ENCODE measurements around the gene C5orf22. TPM values are rescaled to one million over a fixed set of nuclear protein-coding genes. Genes with fewer than 3 reads are reported as not detected.
"Not testable (repeated sequence)": the region's sequence is repeated elsewhere in the genome, so short reads cannot be mapped to it uniquely, and the experiment has no call there.

The C5orf22 gene
- total and polyA plus RNA-seq, 7 experiments from 2014 or later: 10.6 to 31.3 (median 23.6) TPM

GRCh38 chr5:31561946-31562345 lies 29.8 kb downstream of the C5orf22 start:
- Mint-ChIP-seq H3K4me3 (no peak overlapping the region), H3K36me3 (peaks cover 3 to 20% (median 15%) of the 10 kb centered on the region in 5 donors), H3K27me3 (peaks cover 0 to 13% (median 0%) of the 10 kb centered on the region in 5 donors), H3K27ac (no peak overlapping the region), H3K4me1 (peaks cover 0 to 5% (median 0%) of the 10 kb centered on the region in 7 donors), H3K9me3 (peaks cover 0 to 18% (median 5%) of the 10 kb centered on the region in 11 donors)
- ATAC-seq (no peak), DNase-seq (no peak)
- no peak overlapping the region for H3K27ac ChIP-seq (ENCODE audit: low read depth, low read length)
- POLR2A ChIA-PET: no interaction called here
- H3K4me1 ChIP-seq (ENCODE audit: control insufficient read depth in 2 of 2, insufficient read depth in 2 of 2, low read length in 2 of 2): no peaks in the 10 kb centered on the region
- H3K9me3 ChIP-seq (ENCODE audit: control insufficient read depth in 2 of 3, low read length in 3 of 3): no peaks in the 10 kb centered on the region
- CTCF ChIA-PET: no interaction called here
- peaks cover 0 to 3% (median 0%) of the 10 kb centered on the region in 3 experiments for H3K36me3 ChIP-seq (ENCODE audit: control insufficient read depth in 2 of 3, insufficient read depth in 3 of 3, low read length in 3 of 3)
- no peaks in the 10 kb centered on the region for H3K27me3 ChIP-seq (ENCODE audit: control insufficient read depth in 2 of 2, insufficient read depth in 2 of 2, low read length in 2 of 2)
- intact Hi-C loops (cut with micrococcal nuclease): no loop called here
- H3K4me3 ChIP-seq (ENCODE audit: low read length): no peak overlapping the region

GRCh38 chr5:31563216-31563615 lies 31.1 kb downstream of the C5orf22 start:
- Mint-ChIP-seq H3K27ac (no peak overlapping the region), H3K27me3 (peaks cover 0 to 13% (median 4%) of the 10 kb centered on the region in 5 donors), H3K9me3 (peaks cover 0 to 18% (median 5%) of the 10 kb centered on the region in 11 donors), H3K36me3 (peaks cover under 1 to 19% (median 9%) of the 10 kb centered on the region in 5 donors), H3K4me3 (no peak overlapping the region), H3K4me1 (peaks cover 0 to 2% (median 0%) of the 10 kb centered on the region in 7 donors)
- Histone ChIP-seq H3K9me3 (ENCODE audit: control insufficient read depth in 2 of 3, low read length in 3 of 3) (no peaks in the 10 kb centered on the region), H3K27me3 (ENCODE audit: control insufficient read depth in 2 of 2, insufficient read depth in 2 of 2, low read length in 2 of 2) (no peaks in the 10 kb centered on the region), H3K4me3 (ENCODE audit: low read length) (no peak overlapping the region), H3K36me3 (ENCODE audit: control insufficient read depth in 2 of 3, insufficient read depth in 3 of 3, low read length in 3 of 3) (no peaks in the 10 kb centered on the region), H3K4me1 (ENCODE audit: control insufficient read depth in 2 of 2, insufficient read depth in 2 of 2, low read length in 2 of 2) (no peaks in the 10 kb centered on the region), H3K27ac (ENCODE audit: low read depth, low read length) (no peak overlapping the region)
- ATAC-seq: no peak
- ChIA-PET POLR2A (no interaction called here), CTCF (no interaction called here)
- DNase-seq: no peak
- intact Hi-C loops (cut with micrococcal nuclease): no loop called here

DNA sequence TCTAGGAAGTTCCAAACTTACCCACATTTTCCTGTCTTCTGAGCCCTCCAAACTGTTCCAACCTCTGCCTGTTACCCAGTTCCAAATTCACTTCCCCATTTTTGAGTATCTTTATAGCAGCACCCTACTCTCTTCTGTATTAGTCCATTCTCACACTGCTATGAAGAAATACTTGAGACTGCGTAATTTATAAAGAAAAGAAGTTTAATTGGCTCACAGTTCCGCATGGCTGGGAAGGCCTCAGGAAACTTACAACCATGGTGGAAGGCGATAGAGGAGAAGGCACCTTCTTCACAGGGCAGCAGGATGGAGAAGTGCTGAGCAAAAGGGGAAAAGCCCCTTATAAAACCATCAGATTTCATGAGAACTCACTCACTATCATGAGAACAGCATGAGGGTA lies 34.3 kb downstream of the C5orf22 start:
- Mint-ChIP-seq H3K9me3 (peaks cover 0 to 18% (median 5%) of the 10 kb centered on the region in 11 donors), H3K27me3 (peaks cover 0 to 13% (median 6%) of the 10 kb centered on the region in 5 donors), H3K36me3 (peaks cover 0 to 19% (median 7%) of the 10 kb centered on the region in 5 donors)
- intact Hi-C loops (cut with micrococcal nuclease); H3K9me3 ChIP-seq (ENCODE audit: control insufficient read depth in 2 of 3, low read length in 3 of 3); H3K27ac Mint-ChIP-seq; DNase-seq; H3K4me1 ChIP-seq (ENCODE audit: control insufficient read depth in 2 of 2, insufficient read depth in 2 of 2, low read length in 2 of 2); H3K4me3 Mint-ChIP-seq; H3K4me3 ChIP-seq (ENCODE audit: low read length); H3K27me3 ChIP-seq (ENCODE audit: control insufficient read depth in 2 of 2, insufficient read depth in 2 of 2, low read length in 2 of 2); H3K36me3 ChIP-seq (ENCODE audit: control insufficient read depth in 2 of 3, insufficient read depth in 3 of 3, low read length in 3 of 3); H3K27ac ChIP-seq (ENCODE audit: low read depth, low read length); POLR2A ChIA-PET; H3K4me1 Mint-ChIP-seq; CTCF ChIA-PET: not testable (repeated sequence)
- peak; percentile 27 for ATAC-seq

DNA sequence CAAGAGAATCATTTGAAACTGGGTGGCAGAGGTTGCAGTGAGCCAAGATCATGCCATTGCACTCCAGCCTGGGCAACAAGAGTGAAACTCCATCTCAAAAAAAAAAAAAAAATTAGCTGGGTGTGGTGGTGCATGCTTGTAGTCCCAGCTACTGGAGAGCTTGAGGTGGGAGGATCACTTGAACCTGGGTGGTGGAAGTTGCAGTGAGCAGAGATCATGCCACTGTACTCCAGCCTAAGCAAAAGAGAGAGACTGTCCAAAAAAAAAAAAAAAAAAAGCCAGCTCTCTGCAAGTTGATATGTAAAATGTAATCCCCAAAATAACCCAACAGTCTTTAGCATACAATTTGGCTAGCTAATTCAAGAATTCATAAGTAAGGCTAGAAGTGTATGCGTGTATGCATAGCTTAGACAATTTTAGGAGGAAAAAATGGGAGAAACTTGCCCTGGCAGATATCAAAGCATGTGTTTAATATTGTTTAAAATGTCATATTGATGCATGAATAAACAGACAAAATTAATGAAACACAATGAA lies 36.3 kb downstream of the C5orf22 start:
- no peaks in the 10 kb centered on the region for H3K9me3 ChIP-seq (ENCODE audit: control insufficient read depth in 2 of 3, low read length in 3 of 3)
- ATAC-seq: no peak
- Mint-ChIP-seq H3K27ac (no peak overlapping the region), H3K27me3 (peaks cover 0 to 18% (median 6%) of the 10 kb centered on the region in 5 donors), H3K36me3 (peaks cover 0 to 12% (median 4%) of the 10 kb centered on the region in 5 donors), H3K4me1 (no peaks in the 10 kb centered on the region), H3K4me3 (no peak overlapping the region), H3K9me3 (peaks cover 0 to 18% (median 5%) of the 10 kb centered on the region in 11 donors)
- CTCF ChIA-PET: interaction anchor here (1.2 kb wide), 1 partner anchor 14 kb away, joined by 3 read pairs; no protein-coding TSS in a partner anchor
- DNase-seq: no peak
- H3K4me3 ChIP-seq (ENCODE audit: low read length): no peak overlapping the region
- H3K27ac ChIP-seq (ENCODE audit: low read depth, low read length): no peak overlapping the region
- no peaks in the 10 kb centered on the region for H3K36me3 ChIP-seq (ENCODE audit: control insufficient read depth in 2 of 3, insufficient read depth in 3 of 3, low read length in 3 of 3)
- H3K4me1 ChIP-seq (ENCODE audit: control insufficient read depth in 2 of 2, insufficient read depth in 2 of 2, low read length in 2 of 2): no peaks in the 10 kb centered on the region
- POLR2A ChIA-PET: no interaction called here
- intact Hi-C loops (cut with micrococcal nuclease): no loop called here
- no peaks in the 10 kb centered on the region for H3K27me3 ChIP-seq (ENCODE audit: control insufficient read depth in 2 of 2, insufficient read depth in 2 of 2, low read length in 2 of 2)

- peaks cover 0 to 16% (median 5%) of the 10 kb centered on the region in 11 donors for H3K9me3 Mint-ChIP-seq
- intact Hi-C loops (cut with micrococcal nuclease): no loop called here
- H3K27ac ChIP-seq (ENCODE audit: low read depth, low read length): no peak overlapping the region
- H3K4me1 ChIP-seq (ENCODE audit: control insufficient read depth in 2 of 2, insufficient read depth in 2 of 2, low read length in 2 of 2): no peaks in the 10 kb centered on the region
- H3K9me3 ChIP-seq (ENCODE audit: control insufficient read depth in 2 of 3, low read length in 3 of 3): no peaks in the 10 kb centered on the region
- no peaks in the 10 kb centered on the region for H3K27me3 ChIP-seq (ENCODE audit: control insufficient read depth in 2 of 2, insufficient read depth in 2 of 2, low read length in 2 of 2)
- H3K4me3 Mint-ChIP-seq: no peak overlapping the region
- ChIA-PET POLR2A (no interaction called here), CTCF (interaction anchor here (1.2 kb wide), 1 partner anchor 13 kb away, joined by 3 read pairs; no protein-coding TSS in a partner anchor)
- H3K4me3 ChIP-seq (ENCODE audit: low read length): no peak overlapping the region
- no peak for DNase-seq
- H3K27ac Mint-ChIP-seq: no peak overlapping the region
- H3K4me1 Mint-ChIP-seq: no peaks in the 10 kb centered on the region
- H3K36me3 ChIP-seq (ENCODE audit: control insufficient read depth in 2 of 3, insufficient read depth in 3 of 3, low read length in 3 of 3): no peaks in the 10 kb centered on the region
- H3K36me3 Mint-ChIP-seq: peaks cover 0 to 12% (median 4%) of the 10 kb centered on the region in 5 donors
- no peak for ATAC-seq
- H3K27me3 Mint-ChIP-seq: peaks cover 0 to 18% (median 6%) of the 10 kb centered on the region in 5 donors
Observed at GRCh38 chr5:31569068-31569467, 37.0 kb downstream of the C5orf22 start.

DNA sequence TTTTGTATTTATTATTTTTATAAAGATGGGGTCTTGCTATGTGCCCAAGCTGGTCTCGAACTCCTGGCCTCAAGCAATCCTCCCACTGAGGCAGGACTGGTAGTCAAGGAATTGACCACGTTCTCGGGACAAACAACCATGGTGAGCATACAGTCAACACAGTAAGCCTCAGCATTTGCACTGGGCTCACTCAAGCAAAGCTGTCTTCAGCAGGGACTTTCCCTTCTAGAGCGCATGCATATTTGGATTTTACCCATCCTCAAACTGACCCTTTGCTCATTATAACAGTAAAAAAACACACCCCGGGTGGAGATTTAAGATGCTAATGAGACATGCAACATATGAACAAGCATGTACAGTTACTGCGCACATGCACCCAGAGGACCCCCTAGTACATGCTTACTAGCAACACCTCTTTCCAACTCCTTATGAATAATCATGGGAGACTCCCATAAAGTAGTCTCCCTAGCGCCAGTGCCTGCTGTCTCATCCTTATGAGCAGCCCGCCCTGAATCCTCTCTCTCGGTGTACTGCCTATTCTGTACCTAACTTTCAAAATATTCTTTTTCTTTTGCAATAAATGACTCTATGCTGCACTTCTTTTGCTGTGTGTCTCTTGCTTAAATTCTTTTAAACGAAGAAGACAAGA lies 41.5 kb downstream of the C5orf22 start:
- H3K4me1 Mint-ChIP-seq: no peaks in the 10 kb centered on the region
- H3K27ac ChIP-seq (ENCODE audit: low read depth, low read length): no peak overlapping the region
- no peaks in the 10 kb centered on the region for H3K36me3 ChIP-seq (ENCODE audit: control insufficient read depth in 2 of 3, insufficient read depth in 3 of 3, low read length in 3 of 3)
- ChIA-PET CTCF (no interaction called here), POLR2A (no interaction called here)
- H3K4me3 Mint-ChIP-seq: no peak overlapping the region
- intact Hi-C loops (cut with micrococcal nuclease): no loop called here
- no peak overlapping the region for H3K27ac Mint-ChIP-seq
- ATAC-seq (no peak), DNase-seq (no peak)
- H3K27me3 Mint-ChIP-seq: peaks cover 7 to 21% (median 16%) of the 10 kb centered on the region in 5 donors
- no peaks in the 10 kb centered on the region for H3K9me3 ChIP-seq (ENCODE audit: control insufficient read depth in 2 of 3, low read length in 3 of 3)
- H3K4me3 ChIP-seq (ENCODE audit: low read length): no peak overlapping the region
- H3K4me1 ChIP-seq (ENCODE audit: control insufficient read depth in 2 of 2, insufficient read depth in 2 of 2, low read length in 2 of 2): no peaks in the 10 kb centered on the region
- H3K36me3 Mint-ChIP-seq: no peaks in the 10 kb centered on the region
- peaks cover 0 to 1% (median 0%) of the 10 kb centered on the region in 11 donors for H3K9me3 Mint-ChIP-seq
- H3K27me3 ChIP-seq (ENCODE audit: control insufficient read depth in 2 of 2, insufficient read depth in 2 of 2, low read length in 2 of 2): no peaks in the 10 kb centered on the region

GRCh38 chr5:31574772-31575171 lies 42.7 kb downstream of the C5orf22 start:
- Histone ChIP-seq H3K36me3 (ENCODE audit: control insufficient read depth in 2 of 3, insufficient read depth in 3 of 3, low read length in 3 of 3) (no peaks in the 10 kb centered on the region), H3K4me1 (ENCODE audit: control insufficient read depth in 2 of 2, insufficient read depth in 2 of 2, low read length in 2 of 2) (no peaks in the 10 kb centered on the region), H3K27me3 (ENCODE audit: control insufficient read depth in 2 of 2, insufficient read depth in 2 of 2, low read length in 2 of 2) (no peaks in the 10 kb centered on the region), H3K27ac (ENCODE audit: low read depth, low read length) (no peak overlapping the region), H3K4me3 (ENCODE audit: low read length) (no peak overlapping the region), H3K9me3 (ENCODE audit: control insufficient read depth in 2 of 3, low read length in 3 of 3) (no peaks in the 10 kb centered on the region)
- DNase-seq (no peak), ATAC-seq (peak; percentile 22)
- CTCF ChIA-PET: no interaction called here
- intact Hi-C loops (cut with micrococcal nuclease): no loop called here
- H3K36me3 Mint-ChIP-seq: no peaks in the 10 kb centered on the region
- H3K4me1 Mint-ChIP-seq: no peaks in the 10 kb centered on the region
- peaks cover 0 to 1% (median 0%) of the 10 kb centered on the region in 11 donors for H3K9me3 Mint-ChIP-seq
- H3K27me3 Mint-ChIP-seq: peaks cover 7 to 21% (median 15%) of the 10 kb centered on the region in 5 donors
- H3K4me3 Mint-ChIP-seq: no peak overlapping the region
- POLR2A ChIA-PET: no interaction called here
- no peak overlapping the region for H3K27ac Mint-ChIP-seq
